Thyroid gland (tissue), 4 donors: ENCODE data around the gene WDR93.

ENCODE experiments used
- POLR2A ChIP-seq, 2 donors: fragments of 450-650 bp; IDR thresholded peaks; one replicate each; pipeline ENCODE4 v1.6.1; 2017; ENCODE audit warnings: antibody characterized with exemption in 2 of 2, mild to moderate bottlenecking in 2 of 2, moderate library complexity in 1 of 2
- TF ChIP-seq, protein P1 (sequence below), 6 experiments: fragments of 200-600 bp in 3 of 6; fragments of 450-650 bp in 3 of 6; sonication (generic) in 3 of 6; IDR thresholded peaks; one replicate each; pipeline ENCODE4 v1.5.1; 2016 to 2019; ENCODE audit warnings: antibody characterized with exemption in 6 of 6, mild to moderate bottlenecking in 2 of 6, inconsistent platforms in 1 of 6, moderate library complexity in 1 of 6

DNA sequence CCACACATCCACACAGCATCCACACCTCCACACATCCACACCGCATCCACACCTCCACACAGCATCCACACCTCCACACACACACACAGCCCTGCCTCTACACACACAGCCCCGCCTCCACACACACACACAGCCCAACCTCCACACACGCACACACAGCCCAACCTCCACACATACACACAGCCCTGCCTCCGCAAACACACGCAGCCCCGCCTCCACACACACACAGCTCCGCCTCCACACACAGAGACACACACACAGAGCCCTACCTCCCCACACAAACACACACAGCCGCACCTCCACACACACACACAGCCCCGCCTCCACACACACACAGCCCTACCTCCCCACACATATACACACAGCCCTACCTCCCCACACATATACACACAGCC lies 55.8 kb downstream of the WDR93 start:
- TF ChIP-seq, protein P1, sequence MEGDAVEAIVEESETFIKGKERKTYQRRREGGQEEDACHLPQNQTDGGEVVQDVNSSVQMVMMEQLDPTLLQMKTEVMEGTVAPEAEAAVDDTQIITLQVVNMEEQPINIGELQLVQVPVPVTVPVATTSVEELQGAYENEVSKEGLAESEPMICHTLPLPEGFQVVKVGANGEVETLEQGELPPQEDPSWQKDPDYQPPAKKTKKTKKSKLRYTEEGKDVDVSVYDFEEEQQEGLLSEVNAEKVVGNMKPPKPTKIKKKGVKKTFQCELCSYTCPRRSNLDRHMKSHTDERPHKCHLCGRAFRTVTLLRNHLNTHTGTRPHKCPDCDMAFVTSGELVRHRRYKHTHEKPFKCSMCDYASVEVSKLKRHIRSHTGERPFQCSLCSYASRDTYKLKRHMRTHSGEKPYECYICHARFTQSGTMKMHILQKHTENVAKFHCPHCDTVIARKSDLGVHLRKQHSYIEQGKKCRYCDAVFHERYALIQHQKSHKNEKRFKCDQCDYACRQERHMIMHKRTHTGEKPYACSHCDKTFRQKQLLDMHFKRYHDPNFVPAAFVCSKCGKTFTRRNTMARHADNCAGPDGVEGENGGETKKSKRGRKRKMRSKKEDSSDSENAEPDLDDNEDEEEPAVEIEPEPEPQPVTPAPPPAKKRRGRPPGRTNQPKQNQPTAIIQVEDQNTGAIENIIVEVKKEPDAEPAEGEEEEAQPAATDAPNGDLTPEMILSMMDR (IDR thresholded peaks at IDR 0.05), result no peak
- no peak for TF ChIP-seq POLR2A (IDR thresholded peaks at IDR 0.05)
